Measurements from ENCODE around the gene ANKRD63.

The ANKRD63 gene

GRCh38 chr15:40292246-40292645 is 9.4 kb upstream of the ANKRD63 start:
- TF ChIP-seq ZNF565 (CRISPR knock-in tag; conservative IDR thresholded peaks at IDR 0.05; ENCODE audit: low read depth) (no peak), ZFP3 (CRISPR knock-in tag; IDR thresholded peaks at IDR 0.05) (no peak), CREB5 (CRISPR knock-in tag; IDR thresholded peaks at IDR 0.05; ENCODE audit: low read depth) (no peak)
- TF ChIP-seq, protein P1, sequence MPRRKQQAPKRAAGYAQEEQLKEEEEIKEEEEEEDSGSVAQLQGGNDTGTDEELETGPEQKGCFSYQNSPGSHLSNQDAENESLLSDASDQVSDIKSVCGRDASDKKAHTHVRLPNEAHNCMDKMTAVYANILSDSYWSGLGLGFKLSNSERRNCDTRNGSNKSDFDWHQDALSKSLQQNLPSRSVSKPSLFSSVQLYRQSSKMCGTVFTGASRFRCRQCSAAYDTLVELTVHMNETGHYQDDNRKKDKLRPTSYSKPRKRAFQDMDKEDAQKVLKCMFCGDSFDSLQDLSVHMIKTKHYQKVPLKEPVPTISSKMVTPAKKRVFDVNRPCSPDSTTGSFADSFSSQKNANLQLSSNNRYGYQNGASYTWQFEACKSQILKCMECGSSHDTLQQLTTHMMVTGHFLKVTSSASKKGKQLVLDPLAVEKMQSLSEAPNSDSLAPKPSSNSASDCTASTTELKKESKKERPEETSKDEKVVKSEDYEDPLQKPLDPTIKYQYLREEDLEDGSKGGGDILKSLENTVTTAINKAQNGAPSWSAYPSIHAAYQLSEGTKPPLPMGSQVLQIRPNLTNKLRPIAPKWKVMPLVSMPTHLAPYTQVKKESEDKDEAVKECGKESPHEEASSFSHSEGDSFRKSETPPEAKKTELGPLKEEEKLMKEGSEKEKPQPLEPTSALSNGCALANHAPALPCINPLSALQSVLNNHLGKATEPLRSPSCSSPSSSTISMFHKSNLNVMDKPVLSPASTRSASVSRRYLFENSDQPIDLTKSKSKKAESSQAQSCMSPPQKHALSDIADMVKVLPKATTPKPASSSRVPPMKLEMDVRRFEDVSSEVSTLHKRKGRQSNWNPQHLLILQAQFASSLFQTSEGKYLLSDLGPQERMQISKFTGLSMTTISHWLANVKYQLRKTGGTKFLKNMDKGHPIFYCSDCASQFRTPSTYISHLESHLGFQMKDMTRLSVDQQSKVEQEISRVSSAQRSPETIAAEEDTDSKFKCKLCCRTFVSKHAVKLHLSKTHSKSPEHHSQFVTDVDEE (CRISPR knock-in tag; IDR thresholded peaks at IDR 0.05): no peak
- no peak for ATAC-seq

DNA sequence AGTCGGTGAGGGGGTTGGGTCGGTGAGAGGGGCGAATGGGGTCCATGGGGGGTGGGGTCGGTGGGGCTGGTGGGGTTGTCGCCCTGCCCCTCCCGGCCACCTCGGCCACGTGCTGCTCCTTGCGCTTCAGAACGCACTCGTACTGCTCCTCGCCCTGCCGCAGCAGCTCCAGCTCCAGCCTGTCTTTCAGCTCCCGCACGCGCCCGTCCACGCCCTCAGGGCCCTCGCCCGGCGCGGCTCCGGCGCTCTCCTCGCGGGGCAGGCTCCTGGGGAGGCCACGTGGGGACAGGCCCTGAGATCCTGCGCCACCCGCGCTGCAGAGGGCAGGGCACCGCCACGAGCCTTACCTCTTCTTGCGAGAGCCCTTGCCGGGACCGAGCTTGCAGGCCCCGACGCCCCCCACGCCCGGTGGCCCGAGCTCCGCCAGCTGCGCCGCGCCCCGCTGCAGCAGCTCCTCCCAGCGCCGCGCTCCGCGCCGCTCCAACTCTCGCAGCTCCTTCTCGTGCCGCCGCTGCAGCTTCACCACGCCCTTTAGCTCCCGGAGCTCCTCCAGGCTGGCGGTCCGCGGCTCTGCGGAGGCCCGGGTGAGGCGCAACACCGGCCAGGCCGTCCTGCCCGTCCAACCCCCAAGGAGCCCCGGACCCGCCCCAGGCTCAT is 8.2 kb upstream of the ANKRD63 start:
- peak; percentile 75 for ATAC-seq

DNA sequence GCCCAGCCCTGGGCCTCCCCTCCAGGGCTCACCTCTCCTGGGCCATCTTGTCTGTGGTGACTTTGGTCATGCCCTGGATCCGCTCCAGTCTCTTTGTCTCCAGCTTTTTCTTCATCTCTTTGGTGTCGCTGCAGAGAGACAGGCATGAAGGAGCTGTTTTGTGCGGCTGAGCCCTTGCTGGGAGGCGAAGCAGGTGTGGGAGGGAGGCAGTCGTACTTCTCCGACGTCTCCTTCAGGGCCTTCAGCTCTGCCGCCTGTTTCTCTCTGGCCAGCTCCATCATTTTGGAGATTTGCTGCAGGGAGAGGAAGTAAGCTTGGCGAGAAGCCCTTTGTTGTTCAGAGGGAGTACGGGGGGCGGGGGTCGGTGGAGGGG is 7.7 kb upstream of the ANKRD63 start:
- no peak for TF ChIP-seq ESRRG (CRISPR knock-in tag; IDR thresholded peaks at IDR 0.05)
- no peak for TF ChIP-seq BACH2 (CRISPR knock-in tag; IDR thresholded peaks at IDR 0.05; ENCODE audit: borderline replicate concordance)
- TF ChIP-seq ARNTL (CRISPR knock-in tag; IDR thresholded peaks at IDR 0.05; ENCODE audit: borderline replicate concordance, low read depth): no peak
- TF ChIP-seq, protein P2, sequence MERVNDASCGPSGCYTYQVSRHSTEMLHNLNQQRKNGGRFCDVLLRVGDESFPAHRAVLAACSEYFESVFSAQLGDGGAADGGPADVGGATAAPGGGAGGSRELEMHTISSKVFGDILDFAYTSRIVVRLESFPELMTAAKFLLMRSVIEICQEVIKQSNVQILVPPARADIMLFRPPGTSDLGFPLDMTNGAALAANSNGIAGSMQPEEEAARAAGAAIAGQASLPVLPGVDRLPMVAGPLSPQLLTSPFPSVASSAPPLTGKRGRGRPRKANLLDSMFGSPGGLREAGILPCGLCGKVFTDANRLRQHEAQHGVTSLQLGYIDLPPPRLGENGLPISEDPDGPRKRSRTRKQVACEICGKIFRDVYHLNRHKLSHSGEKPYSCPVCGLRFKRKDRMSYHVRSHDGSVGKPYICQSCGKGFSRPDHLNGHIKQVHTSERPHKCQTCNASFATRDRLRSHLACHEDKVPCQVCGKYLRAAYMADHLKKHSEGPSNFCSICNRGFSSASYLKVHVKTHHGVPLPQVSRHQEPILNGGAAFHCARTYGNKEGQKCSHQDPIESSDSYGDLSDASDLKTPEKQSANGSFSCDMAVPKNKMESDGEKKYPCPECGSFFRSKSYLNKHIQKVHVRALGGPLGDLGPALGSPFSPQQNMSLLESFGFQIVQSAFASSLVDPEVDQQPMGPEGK (CRISPR knock-in tag; IDR thresholded peaks at IDR 0.05; ENCODE audit: borderline replicate concordance): no peak
- no peak for TF ChIP-seq CREB5 (CRISPR knock-in tag; IDR thresholded peaks at IDR 0.05; ENCODE audit: low read depth)
- TF ChIP-seq ZNF70 (CRISPR knock-in tag; IDR thresholded peaks at IDR 0.05): no peak
- no peak for TF ChIP-seq SNAI2 (CRISPR knock-in tag; IDR thresholded peaks at IDR 0.05)
- no peak for TF ChIP-seq ZNF8 (CRISPR knock-in tag; IDR thresholded peaks at IDR 0.05)
- TF ChIP-seq OSR1 (CRISPR knock-in tag; IDR thresholded peaks at IDR 0.05): no peak
- no peak for TF ChIP-seq ZFP3 (CRISPR knock-in tag; IDR thresholded peaks at IDR 0.05)
- TF ChIP-seq TCF4 (CRISPR knock-in tag; IDR thresholded peaks at IDR 0.05; ENCODE audit: borderline replicate concordance): no peak
- TF ChIP-seq, protein P3, sequence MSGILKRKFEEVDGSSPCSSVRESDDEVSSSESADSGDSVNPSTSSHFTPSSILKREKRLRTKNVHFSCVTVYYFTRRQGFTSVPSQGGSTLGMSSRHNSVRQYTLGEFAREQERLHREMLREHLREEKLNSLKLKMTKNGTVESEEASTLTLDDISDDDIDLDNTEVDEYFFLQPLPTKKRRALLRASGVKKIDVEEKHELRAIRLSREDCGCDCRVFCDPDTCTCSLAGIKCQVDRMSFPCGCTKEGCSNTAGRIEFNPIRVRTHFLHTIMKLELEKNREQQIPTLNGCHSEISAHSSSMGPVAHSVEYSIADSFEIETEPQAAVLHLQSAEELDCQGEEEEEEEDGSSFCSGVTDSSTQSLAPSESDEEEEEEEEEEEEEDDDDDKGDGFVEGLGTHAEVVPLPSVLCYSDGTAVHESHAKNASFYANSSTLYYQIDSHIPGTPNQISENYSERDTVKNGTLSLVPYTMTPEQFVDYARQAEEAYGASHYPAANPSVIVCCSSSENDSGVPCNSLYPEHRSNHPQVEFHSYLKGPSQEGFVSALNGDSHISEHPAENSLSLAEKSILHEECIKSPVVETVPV (CRISPR knock-in tag; IDR thresholded peaks at IDR 0.05): no peak

More for the DNA sequence above, 8.2 kb upstream of the ANKRD63 start:
- TF ChIP-seq ARNTL (CRISPR knock-in tag; IDR thresholded peaks at IDR 0.05; ENCODE audit: borderline replicate concordance, low read depth): no peak
- no peak for TF ChIP-seq ZFP3 (CRISPR knock-in tag; IDR thresholded peaks at IDR 0.05)
- no peak for TF ChIP-seq ESRRG (CRISPR knock-in tag; IDR thresholded peaks at IDR 0.05)
- TF ChIP-seq, protein P2 (CRISPR knock-in tag; IDR thresholded peaks at IDR 0.05; ENCODE audit: borderline replicate concordance): no peak
- no peak for TF ChIP-seq PPARA (CRISPR knock-in tag; IDR thresholded peaks at IDR 0.05; ENCODE audit: borderline replicate concordance)
- TF ChIP-seq BACH2 (CRISPR knock-in tag; IDR thresholded peaks at IDR 0.05; ENCODE audit: borderline replicate concordance): no peak

More for the DNA sequence above, 7.7 kb upstream of the ANKRD63 start:
- no peak for ATAC-seq

All from SK-N-SH treated with all-trans-retinoic acid at 6 μM for 48 hours (cell line).